HG03095 (cell line): ENCODE data around the gene PDE4D.

Experiments
- ATAC-seq: cut with Tn5 transposase; IDR thresholded peaks from one replicate; pipeline ENCODE4 v1.9.1; 2021; ENCODE audit warnings: moderate library complexity; ENCODE audit not compliant: unreplicated experiment

Gene PDE4D

DNA sequence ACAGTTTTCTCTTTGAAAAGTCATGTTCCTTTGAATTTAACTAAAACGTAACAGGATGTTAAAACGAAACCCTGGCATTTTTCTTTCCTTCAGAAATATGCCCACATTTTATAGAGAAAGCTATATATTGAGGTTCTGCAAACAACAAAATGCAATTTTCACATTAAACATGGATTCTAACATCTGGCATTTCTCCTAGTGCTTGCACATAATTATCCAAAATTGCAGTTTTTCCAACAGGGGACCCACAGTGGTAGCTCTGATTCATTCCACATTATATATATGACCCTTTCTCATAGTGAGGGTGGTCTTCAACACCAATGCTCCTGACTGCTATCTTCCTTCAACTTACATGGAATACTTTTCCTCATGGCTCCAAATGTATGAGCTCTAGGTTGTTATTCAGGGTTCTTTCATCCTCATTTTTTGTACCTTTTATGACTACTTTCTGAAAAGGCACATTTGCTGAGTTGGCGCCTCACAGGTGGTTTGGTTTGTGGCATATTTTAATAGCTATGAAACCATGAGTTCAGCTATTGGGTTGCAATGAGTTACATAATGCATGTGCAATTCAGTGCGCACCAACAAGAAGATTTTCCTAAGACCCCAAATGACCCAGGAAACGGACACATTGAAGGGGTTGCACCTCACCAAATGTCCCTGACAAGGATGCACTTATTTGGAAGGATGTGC lies 758.9 kb downstream of the PDE4D start:
- no peak for ATAC-seq

DNA sequence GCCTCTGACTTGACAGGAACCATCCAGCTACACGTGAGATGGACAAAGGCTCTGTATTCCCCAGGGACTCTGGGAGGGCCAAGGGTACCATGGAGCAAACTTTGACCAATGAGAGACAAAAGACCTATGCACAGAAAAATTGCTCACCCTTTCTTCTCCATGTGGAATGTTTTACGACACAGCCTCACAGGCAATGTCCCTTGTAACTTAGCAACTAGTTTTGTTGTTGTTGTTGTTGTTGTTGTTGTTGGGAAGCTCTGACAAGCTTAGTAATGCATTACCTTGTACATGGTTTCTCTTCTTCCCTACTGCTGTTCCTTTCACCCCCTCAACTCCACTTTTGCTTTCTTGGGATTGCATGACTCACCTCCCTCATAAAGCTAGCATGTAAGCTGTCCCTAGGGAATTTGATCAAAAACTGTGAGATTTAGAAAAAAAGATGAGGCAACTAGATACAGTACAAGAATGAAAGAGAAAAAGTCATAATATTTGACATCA lies 759.7 kb downstream of the PDE4D start:
- no peak for ATAC-seq

DNA sequence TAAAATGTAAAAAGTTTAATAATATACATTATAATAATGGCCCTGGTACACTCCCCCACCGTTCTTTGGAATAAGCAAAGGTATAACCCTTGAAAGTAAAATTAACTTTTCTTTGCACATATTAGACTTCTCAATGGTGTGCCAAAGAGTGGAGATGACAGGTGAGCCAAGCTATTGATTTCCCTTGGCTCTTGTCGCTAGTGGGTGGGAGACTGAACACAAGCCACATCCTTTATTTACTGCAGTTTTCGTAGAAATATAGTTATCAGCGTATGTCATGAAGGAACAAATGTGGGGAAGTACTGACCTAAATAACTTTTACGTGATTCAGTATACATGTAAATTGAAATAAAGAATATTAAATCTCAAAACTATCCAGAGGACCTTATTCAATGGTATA lies 761.4 kb downstream of the PDE4D start:
- ATAC-seq = no peak

DNA sequence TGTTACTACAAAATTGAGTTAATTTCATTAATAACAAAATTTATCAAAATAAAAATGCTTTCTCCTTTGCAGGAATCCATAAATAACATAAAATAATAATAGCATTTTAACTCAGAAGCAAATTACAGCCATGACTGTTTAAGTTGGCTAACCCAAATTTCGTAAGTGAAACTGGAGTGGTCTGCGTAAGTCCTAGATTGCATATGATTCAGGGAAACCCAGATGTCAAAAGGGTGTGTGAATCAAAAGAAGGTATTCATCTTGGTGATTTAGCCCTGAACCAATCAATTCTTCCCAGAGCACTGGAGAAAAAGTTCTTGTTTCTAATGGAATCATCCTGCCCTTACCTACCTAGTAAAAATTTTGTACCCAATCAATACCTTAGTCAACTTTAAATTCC lies 763.1 kb downstream of the PDE4D start:
- ATAC-seq = no peak

DNA sequence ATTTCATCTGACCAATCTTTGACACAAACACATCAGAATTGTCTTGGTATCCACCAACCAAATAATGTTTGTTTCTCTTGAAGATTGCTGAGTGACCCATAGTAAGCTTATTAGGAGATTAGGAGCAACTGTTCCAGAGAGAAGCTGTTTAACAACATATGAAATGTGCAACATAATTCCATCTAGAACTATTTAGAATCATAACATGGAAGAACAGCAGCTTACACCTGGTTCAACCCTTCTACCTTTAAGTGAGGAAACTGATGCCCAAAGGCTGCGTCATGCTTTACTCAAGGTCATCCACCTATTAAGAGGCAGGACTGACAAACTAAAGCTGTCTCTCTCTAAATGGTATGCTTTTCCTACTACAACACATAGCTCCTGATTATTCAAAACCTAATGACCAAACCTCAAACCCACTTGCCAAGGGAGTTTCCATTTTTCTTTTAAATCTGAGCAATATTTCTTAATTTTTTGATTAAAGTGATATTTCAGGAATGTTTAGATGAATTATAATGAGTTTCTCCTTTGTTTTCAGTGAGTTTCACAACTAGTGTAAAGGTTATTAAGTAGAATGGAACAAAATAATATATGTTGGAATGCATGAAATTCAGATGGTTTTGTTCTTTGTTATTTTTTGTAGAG lies 764.8 kb downstream of the PDE4D start:
- no peak for ATAC-seq

- no peak for ATAC-seq
Observed at GRCh38 chr5:59126708-59127573, 766.6 kb downstream of the PDE4D start.

DNA sequence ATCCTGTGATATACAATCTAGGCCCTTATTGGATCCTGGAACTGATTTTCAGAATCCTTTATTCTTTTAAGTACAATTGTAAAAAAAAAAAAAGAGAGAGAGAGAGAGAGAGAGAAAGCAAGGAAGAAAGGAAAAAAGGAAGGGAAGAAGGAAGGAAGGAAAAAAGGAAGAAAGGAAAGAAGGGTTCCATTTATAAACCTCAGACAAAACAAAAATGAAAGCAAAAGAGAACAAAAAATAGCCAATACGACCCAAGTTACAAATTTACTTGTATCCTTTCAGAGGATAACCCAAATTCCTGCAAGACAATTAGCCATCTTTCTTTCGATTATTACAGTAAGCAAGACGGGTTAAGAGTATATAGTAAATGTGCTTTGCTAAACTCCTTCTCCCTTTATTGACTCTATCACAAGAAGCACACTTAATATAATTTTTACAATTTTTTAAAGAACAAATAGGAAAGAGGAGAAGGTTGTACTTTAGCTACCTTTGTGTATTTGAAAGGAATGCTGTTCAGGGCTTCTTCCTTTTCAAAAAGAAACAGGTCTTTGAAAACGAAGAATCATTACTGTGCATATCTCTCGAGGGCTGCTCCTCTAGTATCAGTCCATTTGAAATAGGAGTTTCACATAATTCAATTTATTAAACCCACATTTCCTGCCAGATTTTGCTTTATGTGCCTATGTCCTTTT lies 767.4 kb downstream of the PDE4D start:
- no peak for ATAC-seq

DNA sequence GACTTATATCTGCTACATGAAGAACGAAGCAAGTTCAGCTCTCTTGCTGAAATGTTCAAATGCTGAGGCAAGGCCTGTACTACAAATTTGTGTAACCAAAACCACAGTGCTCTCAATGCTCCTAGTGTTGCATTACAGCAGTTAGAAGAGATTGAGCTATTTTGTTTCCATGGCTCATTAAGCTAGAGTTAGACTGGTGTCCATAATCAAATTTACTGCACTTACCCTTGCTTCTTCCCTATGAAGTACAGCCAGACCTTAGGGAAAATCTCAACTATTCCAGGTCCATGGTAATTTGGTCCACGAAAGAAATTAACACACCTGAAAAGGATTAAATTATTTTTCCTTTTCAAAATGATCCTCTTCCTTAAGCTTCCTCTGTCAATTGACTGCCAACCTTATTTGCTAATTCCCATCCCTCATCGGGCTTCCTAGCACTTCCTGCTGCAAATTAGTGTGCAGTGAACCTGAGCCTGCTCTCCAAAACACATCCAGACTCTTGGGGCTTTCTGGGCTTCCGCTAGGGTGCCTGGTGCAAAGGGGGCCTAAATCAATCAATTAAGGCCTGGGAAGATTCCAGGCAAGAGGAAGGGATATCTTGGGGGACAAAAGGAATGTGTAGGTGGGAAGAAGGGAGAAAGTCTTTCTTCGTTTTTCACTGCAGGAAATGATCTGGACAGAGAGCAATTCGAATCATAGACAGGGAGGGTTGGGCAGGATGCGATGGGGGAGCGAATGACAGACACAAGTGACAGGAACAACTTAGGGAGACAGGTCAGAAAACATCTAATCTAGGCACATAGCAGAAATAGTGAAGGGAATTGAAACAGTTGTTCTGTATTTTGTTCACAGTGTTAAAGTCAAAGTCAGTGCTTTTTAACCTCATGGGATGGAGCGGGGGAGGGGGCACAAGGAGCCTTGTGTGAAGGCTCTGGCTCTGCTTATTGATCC lies 768.2 kb downstream of the PDE4D start:
- ATAC-seq = no peak

DNA sequence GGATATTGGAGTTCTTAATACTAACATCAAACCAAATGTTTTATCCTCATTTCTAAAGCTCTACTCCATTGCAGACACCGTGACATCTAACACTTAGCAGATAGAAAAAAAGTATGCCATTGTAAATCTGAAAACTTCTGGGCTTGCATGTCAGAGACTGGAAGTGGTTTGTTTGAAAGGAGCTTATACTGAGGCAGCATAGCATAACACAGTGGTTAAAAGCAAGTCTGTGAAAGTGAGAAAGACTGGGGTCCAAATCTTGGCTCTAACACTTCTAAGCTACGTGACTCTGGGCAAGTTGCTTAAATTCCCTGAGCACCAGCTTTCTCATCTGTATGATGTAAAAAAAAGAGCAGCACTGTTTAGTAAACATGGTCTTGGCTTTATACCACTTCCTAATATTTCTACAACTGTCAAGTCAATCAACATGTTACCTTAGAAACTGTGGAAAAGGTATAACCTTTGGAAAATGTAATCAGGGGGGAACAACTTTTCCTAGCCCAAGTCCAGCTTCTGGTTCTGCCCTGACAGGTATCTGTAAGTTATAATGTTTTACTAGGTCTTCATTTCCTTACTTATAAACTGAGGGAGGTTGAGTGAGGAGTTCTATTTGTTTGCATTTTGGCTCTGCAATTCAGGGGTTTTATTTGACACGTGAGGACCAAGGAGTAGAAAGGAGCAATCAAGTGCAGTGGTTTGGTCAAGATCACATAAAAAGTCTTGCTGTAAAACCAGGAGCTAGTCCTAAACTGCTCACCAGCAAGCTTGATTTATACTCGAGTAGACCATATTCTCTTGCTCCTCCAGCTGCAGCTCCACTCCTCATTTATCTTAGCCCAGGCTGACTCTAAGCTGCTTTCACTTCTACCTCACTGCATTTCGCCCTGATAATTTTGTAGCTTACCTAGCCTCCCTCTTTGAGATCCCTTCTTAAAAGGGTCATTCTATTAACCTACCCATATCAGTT lies 769.6 kb downstream of the PDE4D start:
- peak; percentile 36 for ATAC-seq

DNA sequence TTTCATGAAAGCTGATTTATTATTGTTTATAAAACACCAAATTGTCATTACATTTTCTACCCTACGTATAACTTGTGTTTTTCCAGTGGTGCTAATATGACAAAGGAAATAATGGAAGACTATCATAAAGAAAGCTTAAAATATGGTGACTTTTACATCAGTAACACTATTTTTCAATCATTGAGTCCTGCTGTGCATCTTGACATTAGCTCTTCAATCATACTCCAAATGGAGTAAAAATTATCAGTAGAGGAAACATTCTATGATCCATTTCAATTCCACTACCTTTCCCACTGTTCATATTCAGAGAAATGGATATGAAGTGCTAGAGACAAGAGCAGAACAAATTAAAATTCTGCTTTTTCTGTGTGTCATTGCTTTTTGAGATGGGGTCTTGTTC lies 774.0 kb downstream of the PDE4D start:
- no peak for ATAC-seq

DNA sequence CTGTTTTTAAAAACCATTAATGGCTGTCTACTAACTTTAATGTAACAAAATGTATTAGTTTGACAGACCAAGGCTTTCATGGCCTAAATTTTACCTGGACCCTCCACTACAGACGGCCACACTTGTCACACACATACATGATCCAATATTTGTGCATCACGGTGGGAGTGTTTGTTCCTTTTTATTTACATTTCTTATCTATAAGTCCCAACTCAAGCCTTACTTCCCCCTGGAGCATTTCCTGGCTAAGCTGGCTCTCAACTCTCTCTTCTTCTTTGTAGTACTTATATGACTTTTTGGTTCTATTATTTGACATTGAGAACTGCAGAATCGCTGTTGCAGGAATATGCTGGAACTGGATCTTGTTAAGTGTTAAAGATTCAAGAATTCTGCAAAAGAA lies 776.2 kb downstream of the PDE4D start:
- ATAC-seq = no peak

- no peak for ATAC-seq
Observed at GRCh38 chr5:59116231-59116865, 777.2 kb downstream of the PDE4D start.

DNA sequence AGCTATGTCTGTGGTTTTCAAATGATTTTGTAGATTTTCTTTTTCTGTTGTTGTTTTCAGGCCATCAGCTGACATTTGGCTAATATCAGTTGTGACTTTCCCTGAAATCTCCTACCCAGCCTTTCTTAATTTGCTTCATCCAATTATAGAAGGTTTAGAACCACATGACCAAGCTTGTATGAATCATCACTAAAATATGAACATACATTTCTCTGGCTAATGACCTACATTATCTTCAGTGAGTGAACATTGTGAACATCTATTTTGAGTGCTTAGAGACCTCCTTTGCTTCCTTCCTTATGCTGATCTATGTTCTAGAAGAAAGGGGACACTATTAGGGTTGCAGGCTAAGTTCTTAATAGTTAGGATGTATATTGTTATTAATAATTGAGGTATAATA lies 778.2 kb downstream of the PDE4D start:
- ATAC-seq = no peak

GRCh38 chr5:59109383-59109782 lies 784.1 kb downstream of the PDE4D start:
- ATAC-seq = no peak

- ATAC-seq = no peak
Observed at GRCh38 chr5:59107692-59108091, 785.8 kb downstream of the PDE4D start.

- no peak for ATAC-seq
Observed at GRCh38 chr5:59104400-59105127, 789.0 kb downstream of the PDE4D start.

- no peak for ATAC-seq
Observed at GRCh38 chr5:59103303-59103702, 790.2 kb downstream of the PDE4D start.

DNA sequence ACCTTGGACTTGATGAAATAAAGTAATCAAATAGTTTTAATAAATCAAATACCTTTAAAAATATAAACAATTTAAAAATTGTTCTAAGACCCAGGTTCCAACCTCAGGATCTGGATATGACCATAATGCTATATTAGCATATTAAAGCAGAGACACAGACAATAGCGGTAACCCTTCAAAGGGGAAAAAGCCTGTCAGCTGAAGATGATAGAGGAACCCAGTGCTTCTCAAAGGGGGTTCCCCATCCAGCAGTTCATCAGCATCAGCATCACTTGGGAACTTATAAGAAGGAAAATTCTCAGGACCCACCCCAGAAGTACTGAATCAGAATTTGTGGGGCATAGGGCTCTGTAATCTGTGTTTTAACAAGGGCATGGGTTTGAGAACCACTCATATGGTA lies 791.1 kb downstream of the PDE4D start:
- ATAC-seq = no peak
